Ectodermal cell (in vitro differentiated cells): Measurements from ENCODE around the gene PDE1A.

Source experiments
- H3K27ac ChIP-seq: 2 replicates; pipeline ENCODE4 v1.7.0; 2013; ENCODE audit warnings: mild to moderate bottlenecking, low read depth, low read length; ENCODE audit not compliant: insufficient read depth, poor library complexity, severe bottlenecking
- H3K27me3 ChIP-seq: 2 replicates; pipeline ENCODE4 v1.7.0; 2013; ENCODE audit warnings: mild to moderate bottlenecking, low read length; ENCODE audit not compliant: insufficient read depth, control insufficient read depth, poor library complexity, severe bottlenecking
- H3K36me3 ChIP-seq: one replicate; pipeline ENCODE4 v1.7.0; 2013; ENCODE audit warnings: low read length; ENCODE audit not compliant: control insufficient read depth, insufficient read depth
- H3K4me1 ChIP-seq: one replicate; pipeline ENCODE4 v1.7.0; 2013; ENCODE audit warnings: low read length; ENCODE audit not compliant: control insufficient read depth, insufficient read depth
- H3K4me3 ChIP-seq: 2 replicates; pipeline ENCODE4 v1.7.0; 2013; ENCODE audit warnings: low read depth, low read length, control low read depth; ENCODE audit not compliant: insufficient read depth
- H3K9me3 ChIP-seq: 2 replicates; pipeline ENCODE4 v1.7.0; 2013; ENCODE audit warnings: mild to moderate bottlenecking, low read length, moderate library complexity; ENCODE audit not compliant: control insufficient read depth
- WGBS, 2 experiments: methylation state at CpG; one replicate each; pipeline ENCODE4 v1.1.7; 2013; ENCODE audit warnings: missing lambda C conversion rate in 2 of 2; 5-methylcytosine and 5-hydroxymethylcytosine counted together

Gene PDE1A

DNA sequence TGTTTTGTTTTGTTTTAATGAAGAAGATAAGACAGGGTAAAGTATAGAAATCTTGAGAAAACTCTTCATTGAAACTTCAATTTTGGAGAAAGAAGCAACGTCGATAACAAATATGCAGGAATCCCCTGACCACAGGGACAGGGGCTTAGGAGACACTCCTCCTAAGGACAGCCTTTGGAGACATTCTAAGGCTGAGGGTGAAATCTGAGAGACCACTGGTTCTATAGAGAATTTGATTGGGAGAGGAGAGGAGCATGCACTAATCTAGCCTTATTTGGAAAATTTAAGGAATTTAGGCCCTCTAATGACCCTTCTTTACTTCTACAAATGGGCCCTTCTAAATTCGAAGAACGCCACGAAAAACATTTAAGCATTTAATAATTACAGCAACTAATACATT is 233.5 kb downstream of the PDE1A start:
- Histone ChIP-seq H3K4me3 (no peak overlapping the region), H3K4me1 (no peaks in the 10 kb centered on the region), H3K9me3 (no peaks in the 10 kb centered on the region), H3K27me3 (no peaks in the 10 kb centered on the region), H3K27ac (no peak overlapping the region), H3K36me3 (no peaks in the 10 kb centered on the region)
- 98 to 99% methylated on average over 4 of the region's 5 CpGs for WGBS, 2 experiments

DNA sequence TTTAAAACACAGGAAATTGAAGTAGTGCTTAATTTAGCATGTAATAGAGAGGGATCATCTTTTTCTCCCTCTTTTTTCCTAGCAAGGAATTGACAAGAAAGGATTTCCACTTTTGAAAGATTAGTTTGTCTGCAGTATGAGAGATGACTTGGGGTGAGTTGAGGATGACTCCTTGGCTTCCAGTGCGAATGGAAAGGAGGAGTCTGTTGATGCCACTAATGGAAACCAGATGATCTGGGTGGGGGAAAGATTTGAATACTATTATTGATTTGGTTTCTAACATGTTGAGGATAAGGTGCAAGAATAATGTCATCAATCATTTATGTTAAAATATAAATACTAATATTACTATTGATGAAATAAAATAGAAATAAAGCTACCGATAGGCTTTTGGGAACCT is 235.8 kb downstream of the PDE1A start:
- Histone ChIP-seq H3K27ac (no peak overlapping the region), H3K4me1 (no peaks in the 10 kb centered on the region), H3K36me3 (no peaks in the 10 kb centered on the region), H3K9me3 (no peaks in the 10 kb centered on the region), H3K27me3 (no peaks in the 10 kb centered on the region), H3K4me3 (no peak overlapping the region)
- 98 to 100% methylated on average over 2 of the region's 2 CpGs for WGBS, 2 experiments

- Histone ChIP-seq H3K4me3 (no peak overlapping the region), H3K4me1 (no peaks in the 10 kb centered on the region), H3K36me3 (no peaks in the 10 kb centered on the region), H3K9me3 (no peaks in the 10 kb centered on the region), H3K27ac (no peak overlapping the region), H3K27me3 (no peaks in the 10 kb centered on the region)
These were observed 239.7 kb downstream of the PDE1A start for GRCh38 chr2:182187130-182187529.

DNA sequence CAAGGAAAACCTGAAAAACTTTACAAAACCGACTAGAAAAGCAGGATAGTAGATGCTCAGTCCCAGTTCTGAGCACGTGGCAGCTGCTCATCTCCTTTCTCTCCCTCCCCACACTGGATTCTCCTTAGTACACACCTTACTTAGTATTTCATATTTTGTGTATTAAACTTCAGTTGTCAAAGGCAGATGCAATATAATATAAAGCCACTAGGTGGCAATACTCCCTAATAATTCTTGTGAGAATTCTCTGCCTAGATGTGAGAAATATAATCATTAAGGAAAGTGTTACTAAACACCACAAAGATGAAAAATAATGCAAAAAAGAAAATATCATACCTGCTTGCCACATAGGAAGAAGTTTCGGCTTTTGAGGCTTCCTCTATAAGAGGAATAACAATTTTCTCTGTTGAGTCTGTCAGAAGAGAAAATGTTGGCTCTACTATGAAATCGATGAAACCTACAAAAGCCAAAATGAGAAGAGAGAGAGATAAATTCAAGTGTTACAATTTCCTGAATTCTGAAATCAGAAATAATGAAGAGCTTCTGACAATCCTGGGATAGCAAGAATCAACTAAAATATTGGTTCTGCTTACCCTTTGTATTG is 240.6 kb downstream of the PDE1A start:
- WGBS, 2 experiments: 37 to 54% methylated on average over 3 to 4 of the region's 4 CpGs
- H3K4me3 ChIP-seq: no peak overlapping the region
- no peaks in the 10 kb centered on the region for H3K36me3 ChIP-seq
- no peaks in the 10 kb centered on the region for H3K9me3 ChIP-seq
- no peak overlapping the region for H3K27ac ChIP-seq
- no peaks in the 10 kb centered on the region for H3K4me1 ChIP-seq
- no peaks in the 10 kb centered on the region for H3K27me3 ChIP-seq

DNA sequence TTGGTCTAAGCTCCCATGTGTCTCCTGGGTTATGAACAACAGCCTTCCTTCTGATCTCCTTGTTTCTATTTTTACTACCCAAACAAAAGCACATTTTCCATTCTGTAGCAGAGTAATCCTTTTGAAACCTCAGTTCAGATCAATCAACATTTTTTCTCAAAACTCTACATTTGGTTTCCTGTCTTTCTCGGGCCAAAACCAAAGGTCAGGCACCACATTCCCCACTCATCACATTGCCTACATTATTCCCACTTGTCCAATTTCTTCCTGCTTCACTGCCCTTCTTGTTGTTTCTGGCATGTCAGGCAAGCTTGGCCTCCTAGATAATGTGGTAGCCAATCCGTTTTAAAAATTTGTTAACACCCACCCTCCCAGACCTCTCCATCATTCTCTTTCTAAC is 244.4 kb downstream of the PDE1A start:
- 76 to 84% methylated on average over 2 of the region's 2 CpGs for WGBS, 2 experiments
- Histone ChIP-seq H3K27ac (no peak overlapping the region), H3K27me3 (no peaks in the 10 kb centered on the region), H3K4me3 (no peak overlapping the region), H3K9me3 (no peaks in the 10 kb centered on the region), H3K4me1 (no peaks in the 10 kb centered on the region), H3K36me3 (no peaks in the 10 kb centered on the region)

- Histone ChIP-seq H3K27me3 (no peaks in the 10 kb centered on the region), H3K9me3 (no peaks in the 10 kb centered on the region), H3K27ac (no peak overlapping the region), H3K36me3 (no peaks in the 10 kb centered on the region), H3K4me1 (no peaks in the 10 kb centered on the region), H3K4me3 (no peak overlapping the region)
- WGBS, 2 experiments: 84 to 90% methylated on average over 3 of the region's 3 CpGs
These were observed 245.5 kb downstream of the PDE1A start for GRCh38 chr2:182181381-182181780.

- Histone ChIP-seq H3K27me3 (no peaks in the 10 kb centered on the region), H3K27ac (no peak overlapping the region), H3K9me3 (no peaks in the 10 kb centered on the region), H3K4me3 (no peak overlapping the region), H3K4me1 (no peaks in the 10 kb centered on the region), H3K36me3 (no peaks in the 10 kb centered on the region)
These were observed 247.7 kb downstream of the PDE1A start for GRCh38 chr2:182179176-182179575.

GRCh38 chr2:182173944-182174622 is 252.8 kb downstream of the PDE1A start:
- no peaks in the 10 kb centered on the region for H3K36me3 ChIP-seq
- H3K27me3 ChIP-seq: no peaks in the 10 kb centered on the region
- 81 to 82% methylated on average over 5 of the region's 5 CpGs for WGBS, 2 experiments
- no peak overlapping the region for H3K27ac ChIP-seq
- H3K9me3 ChIP-seq: no peaks in the 10 kb centered on the region
- no peaks in the 10 kb centered on the region for H3K4me1 ChIP-seq
- H3K4me3 ChIP-seq: no peak overlapping the region

GRCh38 chr2:182170341-182170740 is 256.5 kb downstream of the PDE1A start:
- WGBS, 2 experiments: 79 to 91% methylated on average over 2 of the region's 3 CpGs
- no peaks in the 10 kb centered on the region for H3K27me3 ChIP-seq
- H3K4me1 ChIP-seq: no peaks in the 10 kb centered on the region
- no peaks in the 10 kb centered on the region for H3K36me3 ChIP-seq
- no peak overlapping the region for H3K27ac ChIP-seq
- H3K4me3 ChIP-seq: no peak overlapping the region
- no peaks in the 10 kb centered on the region for H3K9me3 ChIP-seq

DNA sequence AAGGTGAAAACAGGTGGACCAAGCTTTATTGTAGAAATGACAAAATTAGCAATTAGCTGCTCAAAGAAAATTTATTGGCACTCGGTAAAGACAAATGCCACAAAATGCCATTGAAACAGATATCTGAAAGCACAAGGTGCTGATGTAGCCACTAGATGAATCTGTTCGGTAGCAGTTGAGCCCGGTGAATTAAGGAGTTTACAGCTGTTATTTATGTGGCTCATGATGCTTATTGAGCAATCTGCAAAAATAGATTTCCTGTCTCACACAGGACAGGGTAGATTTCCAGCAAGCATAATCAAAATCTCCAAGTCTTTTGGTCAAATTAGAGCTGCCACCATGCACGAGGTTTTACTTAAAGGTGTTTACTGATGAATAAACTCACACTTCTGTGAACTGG is 259.0 kb downstream of the PDE1A start:
- Histone ChIP-seq H3K9me3 (no peaks in the 10 kb centered on the region), H3K27me3 (no peaks in the 10 kb centered on the region), H3K4me1 (no peaks in the 10 kb centered on the region), H3K36me3 (no peaks in the 10 kb centered on the region), H3K4me3 (no peak overlapping the region), H3K27ac (no peak overlapping the region)
- 95 to 97% methylated on average over 4 of the region's 4 CpGs for WGBS, 2 experiments
